ENCODE data around the gene UBD. TPM values are rescaled to one million over a fixed set of nuclear protein-coding genes. Genes with fewer than 3 reads are reported as not detected.

UBD gene
- total RNA-seq, 3 donors from 2014 or later: 0.80 to 2.9 (median 2.0) TPM

DNA sequence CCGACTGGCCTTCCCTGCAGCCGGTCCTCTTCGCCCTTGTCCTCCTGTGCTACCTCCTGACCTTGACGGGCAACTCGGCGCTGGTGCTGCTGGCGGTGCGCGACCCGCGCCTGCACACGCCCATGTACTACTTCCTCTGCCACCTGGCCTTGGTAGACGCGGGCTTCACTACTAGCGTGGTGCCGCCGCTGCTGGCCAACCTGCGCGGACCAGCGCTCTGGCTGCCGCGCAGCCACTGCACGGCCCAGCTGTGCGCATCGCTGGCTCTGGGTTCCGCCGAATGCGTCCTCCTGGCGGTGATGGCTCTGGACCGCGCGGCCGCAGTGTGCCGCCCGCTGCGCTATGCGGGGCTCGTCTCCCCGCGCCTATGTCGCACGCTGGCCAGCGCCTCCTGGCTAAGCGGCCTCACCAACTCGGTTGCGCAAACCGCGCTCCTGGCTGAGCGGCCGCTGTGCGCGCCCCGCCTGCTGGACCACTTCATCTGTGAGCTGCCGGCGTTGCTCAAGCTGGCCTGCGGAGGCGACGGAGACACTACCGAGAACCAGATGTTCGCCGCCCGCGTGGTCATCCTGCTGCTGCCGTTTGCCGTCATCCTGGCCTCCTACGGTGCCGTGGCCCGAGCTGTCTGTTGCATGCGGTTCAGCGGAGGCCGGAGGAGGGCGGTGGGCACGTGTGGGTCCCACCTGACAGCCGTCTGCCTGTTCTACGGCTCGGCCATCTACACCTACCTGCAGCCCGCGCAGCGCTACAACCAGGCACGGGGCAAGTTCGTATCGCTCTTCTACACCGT lies 6.1 kb downstream of the UBD start:
- Histone ChIP-seq H3K4me3 (peak overlapping the region; percentile 33 to 73 (median 49)), H3K4me1 (peaks cover 0 to 6% of the 10 kb centered on the region in 2 donors), H3K27ac (peak overlapping the region in 1 of 2 donors; percentile 54), H3K36me3 (no peaks in the 10 kb centered on the region), H3K9me3 (no peaks in the 10 kb centered on the region), H3K27me3 (peaks cover 0 to 24% of the 10 kb centered on the region in 2 donors)
- DNase-seq (ENCODE audit: low spot score in 2 of 2): peak in 1 of 2 donors; percentile 35
- intact Hi-C loops (cut with DNase I; ENCODE audit: low total_unique reads): no loop called here
- TF ChIP-seq, protein P1, sequence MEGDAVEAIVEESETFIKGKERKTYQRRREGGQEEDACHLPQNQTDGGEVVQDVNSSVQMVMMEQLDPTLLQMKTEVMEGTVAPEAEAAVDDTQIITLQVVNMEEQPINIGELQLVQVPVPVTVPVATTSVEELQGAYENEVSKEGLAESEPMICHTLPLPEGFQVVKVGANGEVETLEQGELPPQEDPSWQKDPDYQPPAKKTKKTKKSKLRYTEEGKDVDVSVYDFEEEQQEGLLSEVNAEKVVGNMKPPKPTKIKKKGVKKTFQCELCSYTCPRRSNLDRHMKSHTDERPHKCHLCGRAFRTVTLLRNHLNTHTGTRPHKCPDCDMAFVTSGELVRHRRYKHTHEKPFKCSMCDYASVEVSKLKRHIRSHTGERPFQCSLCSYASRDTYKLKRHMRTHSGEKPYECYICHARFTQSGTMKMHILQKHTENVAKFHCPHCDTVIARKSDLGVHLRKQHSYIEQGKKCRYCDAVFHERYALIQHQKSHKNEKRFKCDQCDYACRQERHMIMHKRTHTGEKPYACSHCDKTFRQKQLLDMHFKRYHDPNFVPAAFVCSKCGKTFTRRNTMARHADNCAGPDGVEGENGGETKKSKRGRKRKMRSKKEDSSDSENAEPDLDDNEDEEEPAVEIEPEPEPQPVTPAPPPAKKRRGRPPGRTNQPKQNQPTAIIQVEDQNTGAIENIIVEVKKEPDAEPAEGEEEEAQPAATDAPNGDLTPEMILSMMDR (IDR thresholded peaks at IDR 0.05): no peak
- TF ChIP-seq POLR2A (IDR thresholded peaks at IDR 0.05) (no peak), POLR2AphosphoS5 (IDR thresholded peaks at IDR 0.05) (no peak)

DNA sequence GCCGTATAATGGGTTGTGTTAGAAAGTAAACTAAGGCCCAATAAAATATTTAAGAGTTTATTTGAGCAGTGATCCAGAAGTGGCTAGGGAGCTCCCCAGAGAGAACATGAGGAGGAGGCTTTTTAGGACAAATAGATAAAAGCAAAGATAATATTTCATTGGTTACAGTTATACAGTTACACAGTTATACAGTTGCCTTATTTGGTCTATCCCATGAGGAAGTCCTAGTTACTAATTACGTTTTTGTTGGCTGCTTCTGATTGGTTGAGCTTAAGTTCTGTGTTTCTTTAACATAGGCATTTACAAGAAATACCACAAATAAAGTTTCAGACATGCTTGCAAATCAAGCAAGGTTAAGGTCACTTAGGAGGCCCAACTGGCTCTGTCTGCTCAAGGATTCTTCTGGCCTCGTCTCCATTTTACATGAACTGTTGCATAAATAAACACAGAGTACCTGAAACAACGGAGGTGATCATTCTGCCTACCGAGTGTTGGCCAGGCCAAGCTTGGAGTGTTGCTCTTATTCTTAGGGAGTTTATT lies 7.0 kb downstream of the UBD start:
- DNase-seq (ENCODE audit: low spot score in 2 of 2): no peak
- Histone ChIP-seq H3K27ac (peak overlapping the region in 1 of 2 donors; percentile 54), H3K36me3 (no peaks in the 10 kb centered on the region), H3K4me3 (peak overlapping the region in 2 of 3 donors; percentile 49 to 73), H3K27me3 (peaks cover 0 to 24% of the 10 kb centered on the region in 2 donors), H3K9me3 (no peaks in the 10 kb centered on the region), H3K4me1 (peaks cover 0 to 6% of the 10 kb centered on the region in 2 donors)
- TF ChIP-seq POLR2AphosphoS5 (IDR thresholded peaks at IDR 0.05) (no peak), POLR2A (IDR thresholded peaks at IDR 0.05) (no peak)
- TF ChIP-seq, protein P1 (IDR thresholded peaks at IDR 0.05): no peak
- intact Hi-C loops (cut with DNase I; ENCODE audit: low total_unique reads): no loop called here

DNA sequence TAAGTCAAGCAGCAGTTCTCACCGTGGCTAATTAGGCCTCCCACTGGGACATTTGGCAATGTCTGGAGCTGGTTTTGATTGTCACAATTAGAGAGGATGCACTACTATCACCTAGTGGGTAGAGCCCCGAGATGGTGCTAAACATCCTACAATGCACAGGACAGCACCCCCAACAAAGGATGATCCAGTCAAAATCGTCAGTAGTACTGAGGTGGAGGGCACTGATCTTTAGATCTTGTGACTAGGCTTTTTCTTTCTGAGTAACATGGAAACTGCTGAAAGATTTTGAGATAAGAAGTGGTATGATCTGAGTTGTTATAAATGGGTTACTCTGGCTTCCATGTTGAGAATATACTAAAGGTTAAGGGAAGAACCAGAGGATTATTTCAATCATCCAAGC lies 12.0 kb downstream of the UBD start:
- H3K27ac ChIP-seq: no peak overlapping the region
- no peaks in the 10 kb centered on the region for H3K9me3 ChIP-seq
- no peaks in the 10 kb centered on the region for H3K4me1 ChIP-seq
- DNase-seq (ENCODE audit: low spot score in 2 of 2): no peak
- H3K27me3 ChIP-seq: peaks cover 0 to 9% of the 10 kb centered on the region in 2 donors
- no peak overlapping the region for H3K4me3 ChIP-seq
- intact Hi-C loops (cut with DNase I; ENCODE audit: low total_unique reads): no loop called here
- TF ChIP-seq POLR2AphosphoS5 (IDR thresholded peaks at IDR 0.05): no peak
- no peak for TF ChIP-seq POLR2A (IDR thresholded peaks at IDR 0.05)
- TF ChIP-seq, protein P1 (IDR thresholded peaks at IDR 0.05): no peak
- no peaks in the 10 kb centered on the region for H3K36me3 ChIP-seq

DNA sequence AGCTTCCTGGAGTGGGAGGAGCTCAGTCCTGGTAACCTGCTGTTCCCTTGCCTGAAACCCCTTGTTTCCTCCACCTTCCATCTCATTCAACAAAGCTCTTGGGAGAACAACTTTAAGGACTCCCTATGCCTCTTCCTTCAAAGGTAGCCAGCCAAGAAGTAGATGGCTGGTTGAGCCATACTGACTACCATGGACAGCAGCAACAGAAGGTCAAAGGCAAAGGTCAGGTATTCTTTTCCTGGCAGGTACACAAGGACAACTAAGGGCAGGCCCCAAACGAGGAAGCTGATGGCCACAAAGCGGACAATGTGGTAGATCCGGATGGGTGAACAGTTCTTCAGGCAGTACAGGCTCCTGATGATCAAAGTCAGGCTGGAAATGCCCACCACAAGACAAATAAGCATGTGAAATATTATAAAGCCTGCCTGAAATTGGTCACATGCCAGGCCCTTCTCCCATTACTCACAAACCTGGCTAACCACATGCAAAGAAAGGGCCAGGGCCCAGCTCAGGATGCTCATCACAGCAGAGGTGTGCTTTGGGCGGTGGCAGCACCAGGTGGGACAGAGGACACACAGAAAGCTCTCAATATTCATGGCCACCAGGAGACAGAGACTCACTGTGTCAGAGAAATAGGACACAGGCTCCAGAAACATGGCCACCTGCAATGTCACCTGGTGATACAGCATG lies 21.7 kb downstream of the UBD start:
- no peaks in the 10 kb centered on the region for H3K4me1 ChIP-seq
- no peak overlapping the region for H3K27ac ChIP-seq
- TF ChIP-seq POLR2AphosphoS5 (IDR thresholded peaks at IDR 0.05): no peak
- TF ChIP-seq, protein P1 (IDR thresholded peaks at IDR 0.05): no peak
- no peak for TF ChIP-seq POLR2A (IDR thresholded peaks at IDR 0.05)
- no peak for DNase-seq (ENCODE audit: low spot score in 2 of 2)
- H3K36me3 ChIP-seq: no peaks in the 10 kb centered on the region
- no peaks in the 10 kb centered on the region for H3K9me3 ChIP-seq
- no peaks in the 10 kb centered on the region for H3K27me3 ChIP-seq
- no peak overlapping the region for H3K4me3 ChIP-seq
- intact Hi-C loops (cut with DNase I; ENCODE audit: low total_unique reads): no loop called here
